COLO668 (cell line): Measurements from ENCODE around the gene SLCO1A2.

ENCODE experiments used
- DNase-seq: peaks from one replicate; lab custom pipeline; 2025; ENCODE audit not compliant: unreplicated experiment; lab: John Stamatoyannopoulos, UW

The SLCO1A2 gene

DNA sequence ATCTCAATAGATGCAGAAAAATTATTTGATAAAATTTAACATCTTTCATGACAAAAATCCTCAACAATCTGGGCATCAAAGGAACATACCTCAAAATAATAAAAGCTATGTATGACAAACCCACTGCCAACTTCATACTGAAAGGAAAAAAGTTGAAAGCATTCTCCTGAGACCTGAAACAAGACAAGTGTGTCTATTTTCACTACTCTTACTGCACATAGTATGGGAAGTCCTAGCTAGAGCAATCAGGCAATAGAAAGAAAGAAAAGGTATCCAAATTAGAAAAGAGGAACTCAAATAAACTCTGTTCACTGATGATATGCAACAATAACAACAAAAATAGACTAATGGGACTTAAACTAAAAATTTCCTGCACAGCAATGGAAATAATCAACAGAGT lies 113.6 kb downstream of the SLCO1A2 start:
- DNase-seq, result no peak

DNA sequence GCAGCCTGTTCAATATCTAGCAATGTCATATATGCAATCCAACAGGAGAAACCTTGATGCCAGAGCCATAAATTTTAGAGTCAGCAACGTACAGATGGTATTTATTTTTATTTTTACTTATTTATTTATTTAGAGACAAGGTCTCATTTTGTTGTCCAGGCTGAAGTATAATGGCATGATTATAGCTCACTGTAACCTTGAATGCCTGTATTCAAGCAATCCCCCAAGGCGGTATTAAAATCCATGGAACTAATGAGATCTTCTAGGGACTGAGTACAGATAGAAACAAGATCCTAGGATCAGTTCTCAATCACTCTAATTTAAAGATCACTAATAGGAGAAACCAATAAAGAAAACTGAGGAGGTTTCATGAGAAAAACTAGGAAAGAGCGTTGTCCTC lies 114.5 kb downstream of the SLCO1A2 start:
- DNase-seq, result no peak

DNA sequence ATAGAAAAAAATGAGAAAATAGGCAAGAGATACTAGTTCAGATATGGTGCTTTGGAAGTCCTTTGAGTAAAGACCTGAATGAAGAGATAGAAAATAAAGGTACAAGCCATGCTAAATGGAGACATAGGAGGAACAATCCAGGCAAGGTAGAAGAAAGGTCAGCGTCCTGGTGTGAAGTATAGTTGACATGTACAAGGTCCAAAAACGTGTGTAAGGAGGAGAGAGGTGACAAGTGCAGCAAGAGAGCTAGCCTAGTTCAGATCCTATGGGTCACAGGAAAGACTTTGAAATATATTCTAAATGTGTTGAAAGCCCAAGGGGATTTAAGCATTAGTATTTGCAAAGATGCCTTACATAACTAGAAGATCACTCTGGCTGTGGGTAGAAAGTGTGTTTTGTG lies 115.5 kb downstream of the SLCO1A2 start:
- no peak for DNase-seq
